WTC11 (cell line): ENCODE data around the gene MORN4. TPM values are rescaled to one million over a fixed set of nuclear protein-coding genes. Genes with fewer than 3 reads are reported as not detected.

Experiments
- ATAC-seq: fragments of 200-7000 bp; cut with Tn5 transposase; 2 replicates; pipeline ENCODE4 v1.10.0; 2021; ENCODE audit warnings: mild to moderate bottlenecking, moderate library complexity
- CTCF ChIA-PET: fragments of 300-600 bp; sonication (Branson Sonifier 250); formaldehyde crosslinking; loops from one replicate; lab custom pipeline; 2021; ENCODE audit warnings: antibody characterized with exemption; lab: Charles Lee
- POLR2A ChIA-PET: fragments of 350-600 bp; sonication (Branson Sonifier 250); formaldehyde crosslinking; loops from one replicate; lab custom pipeline; 2021; ENCODE audit warnings: antibody characterized with exemption; lab: Charles Lee
- DNase-seq: peaks from one replicate; pipeline ENCODE4 v3.0.0; 2021; ENCODE audit warnings: low spot score
- H3K27ac Mint-ChIP-seq: 2 replicates; pipeline ENCODE4 v1.8.0; 2021; ENCODE audit warnings: mixed read lengths
- H3K27me3 Mint-ChIP-seq: 2 replicates; pipeline ENCODE4 v1.8.0; 2021; ENCODE audit warnings: low read depth, mild to moderate bottlenecking, moderate library complexity, mixed read lengths
- H3K36me3 Mint-ChIP-seq: 2 replicates; pipeline ENCODE4 v1.8.0; 2021; ENCODE audit warnings: mixed read lengths
- H3K4me1 Mint-ChIP-seq: 2 replicates; pipeline ENCODE4 v1.8.0; 2022; ENCODE audit warnings: mixed read lengths
- H3K4me3 Mint-ChIP-seq: 2 replicates; pipeline ENCODE4 v1.8.0; 2021; ENCODE audit warnings: mild to moderate bottlenecking, moderate library complexity, mixed read lengths
- H3K9me3 Mint-ChIP-seq: 2 replicates; pipeline ENCODE4 v1.8.0; 2021; ENCODE audit warnings: mixed read lengths
- CDX4 ChIP-seq: fragments of 250-450 bp; sonication (Bioruptor Pico); IDR thresholded peaks from 2 replicates; pipeline ENCODE4 v1.9.0; 2021; ENCODE audit warnings: moderate library complexity, mild to moderate bottlenecking, inconsistent platforms, borderline replicate concordance
- CTCF ChIP-seq: fragments of 200-600 bp; IDR thresholded peaks from 2 replicates; pipeline ENCODE4 v1.8.0; 2022; ENCODE audit warnings: antibody characterized with exemption
- E2F4 ChIP-seq: sonication (generic); formaldehyde crosslinking; IDR thresholded peaks from 2 replicates; pipeline ENCODE4 v1.8.1; 2022; ENCODE audit warnings: low read depth, mild to moderate bottlenecking, moderate library complexity, missing genetic modification reagents, borderline replicate concordance
- EMX1 ChIP-seq: fragments of 250-450 bp; sonication (Bioruptor Pico); IDR thresholded peaks from 2 replicates; pipeline ENCODE4 v1.8.0; 2021; ENCODE audit warnings: mild to moderate bottlenecking
- ERG ChIP-seq: fragments of 250-450 bp; sonication (Bioruptor Pico); IDR thresholded peaks from 2 replicates; pipeline ENCODE4 v1.8.0; 2021; ENCODE audit warnings: mild to moderate bottlenecking
- FOXJ3 ChIP-seq: sonication (generic); formaldehyde crosslinking; IDR thresholded peaks from 2 replicates; pipeline ENCODE4 v1.9.0; 2021; ENCODE audit warnings: missing genetic modification reagents, mild to moderate bottlenecking, borderline replicate concordance
- FOXK1 ChIP-seq: sonication (generic); formaldehyde crosslinking; IDR thresholded peaks from 2 replicates; pipeline ENCODE4 v1.8.0; 2022; ENCODE audit warnings: mild to moderate bottlenecking, moderate library complexity, missing genetic modification reagents
- HMGXB4 ChIP-seq: sonication (generic); formaldehyde crosslinking; IDR thresholded peaks from 2 replicates; pipeline ENCODE4 v1.8.1; 2023; ENCODE audit warnings: mild to moderate bottlenecking, moderate library complexity, missing genetic modification reagents
- MYBL2 ChIP-seq: sonication (generic); formaldehyde crosslinking; IDR thresholded peaks from 2 replicates; pipeline ENCODE4 v1.8.1; 2023; ENCODE audit warnings: mild to moderate bottlenecking, moderate library complexity, missing genetic modification reagents
- NR1H2 ChIP-seq: sonication (generic); formaldehyde crosslinking; IDR thresholded peaks from 2 replicates; pipeline ENCODE4 v1.9.0; 2021; ENCODE audit warnings: mild to moderate bottlenecking, moderate library complexity, missing genetic modification reagents
- NR3C1 ChIP-seq: sonication (generic); formaldehyde crosslinking; conservative IDR thresholded peaks from 2 replicates; pipeline ENCODE4 v1.8.1; 2023; ENCODE audit warnings: low read depth, mild to moderate bottlenecking, missing genetic modification reagents
- RELA ChIP-seq: sonication (generic); formaldehyde crosslinking; IDR thresholded peaks from 2 replicates; pipeline ENCODE4 v1.8.1; 2022; ENCODE audit warnings: missing genetic modification reagents, mild to moderate bottlenecking, borderline replicate concordance
- ZNF121 ChIP-seq: sonication (generic); formaldehyde crosslinking; IDR thresholded peaks from 2 replicates; pipeline ENCODE4 v1.8.0; 2023; ENCODE audit warnings: missing genetic modification reagents
- ZNF317 ChIP-seq: sonication (generic); formaldehyde crosslinking; IDR thresholded peaks from 2 replicates; pipeline ENCODE4 v1.8.1; 2023; ENCODE audit warnings: low read depth, mild to moderate bottlenecking, moderate library complexity, missing genetic modification reagents, borderline replicate concordance
- total RNA-seq: library from RNA; stranded (reverse); gene quantifications from 3 replicates; pipeline ENCODE4 v1.2.3, GENCODE V29; 2021
- TF ChIP-seq, protein P1 (sequence below): sonication (generic); formaldehyde crosslinking; IDR thresholded peaks from 2 replicates; pipeline ENCODE4 v1.8.0; 2023; ENCODE audit warnings: missing genetic modification reagents, mild to moderate bottlenecking, borderline replicate concordance
- TF ChIP-seq, protein P2 (sequence below): sonication (generic); formaldehyde crosslinking; IDR thresholded peaks from 2 replicates; pipeline ENCODE4 v1.8.0; 2022; ENCODE audit warnings: mild to moderate bottlenecking, missing genetic modification reagents
- TF ChIP-seq, protein P3 (sequence below): sonication (generic); formaldehyde crosslinking; IDR thresholded peaks from 2 replicates; pipeline ENCODE4 v1.8.1; 2022; ENCODE audit warnings: low read depth, missing genetic modification reagents, borderline replicate concordance
- TF ChIP-seq, protein P4 (sequence below): sonication (generic); formaldehyde crosslinking; IDR thresholded peaks from 2 replicates; pipeline ENCODE4 v1.8.1; 2023; ENCODE audit warnings: mild to moderate bottlenecking, missing genetic modification reagents

Gene MORN4
- total RNA-seq, 1 experiment from 2014 or later = 21.8 TPM

GRCh38 chr10:97682042-97682441 is 48.7 kb upstream of the MORN4 start (continued):
- TF ChIP-seq, protein P1, sequence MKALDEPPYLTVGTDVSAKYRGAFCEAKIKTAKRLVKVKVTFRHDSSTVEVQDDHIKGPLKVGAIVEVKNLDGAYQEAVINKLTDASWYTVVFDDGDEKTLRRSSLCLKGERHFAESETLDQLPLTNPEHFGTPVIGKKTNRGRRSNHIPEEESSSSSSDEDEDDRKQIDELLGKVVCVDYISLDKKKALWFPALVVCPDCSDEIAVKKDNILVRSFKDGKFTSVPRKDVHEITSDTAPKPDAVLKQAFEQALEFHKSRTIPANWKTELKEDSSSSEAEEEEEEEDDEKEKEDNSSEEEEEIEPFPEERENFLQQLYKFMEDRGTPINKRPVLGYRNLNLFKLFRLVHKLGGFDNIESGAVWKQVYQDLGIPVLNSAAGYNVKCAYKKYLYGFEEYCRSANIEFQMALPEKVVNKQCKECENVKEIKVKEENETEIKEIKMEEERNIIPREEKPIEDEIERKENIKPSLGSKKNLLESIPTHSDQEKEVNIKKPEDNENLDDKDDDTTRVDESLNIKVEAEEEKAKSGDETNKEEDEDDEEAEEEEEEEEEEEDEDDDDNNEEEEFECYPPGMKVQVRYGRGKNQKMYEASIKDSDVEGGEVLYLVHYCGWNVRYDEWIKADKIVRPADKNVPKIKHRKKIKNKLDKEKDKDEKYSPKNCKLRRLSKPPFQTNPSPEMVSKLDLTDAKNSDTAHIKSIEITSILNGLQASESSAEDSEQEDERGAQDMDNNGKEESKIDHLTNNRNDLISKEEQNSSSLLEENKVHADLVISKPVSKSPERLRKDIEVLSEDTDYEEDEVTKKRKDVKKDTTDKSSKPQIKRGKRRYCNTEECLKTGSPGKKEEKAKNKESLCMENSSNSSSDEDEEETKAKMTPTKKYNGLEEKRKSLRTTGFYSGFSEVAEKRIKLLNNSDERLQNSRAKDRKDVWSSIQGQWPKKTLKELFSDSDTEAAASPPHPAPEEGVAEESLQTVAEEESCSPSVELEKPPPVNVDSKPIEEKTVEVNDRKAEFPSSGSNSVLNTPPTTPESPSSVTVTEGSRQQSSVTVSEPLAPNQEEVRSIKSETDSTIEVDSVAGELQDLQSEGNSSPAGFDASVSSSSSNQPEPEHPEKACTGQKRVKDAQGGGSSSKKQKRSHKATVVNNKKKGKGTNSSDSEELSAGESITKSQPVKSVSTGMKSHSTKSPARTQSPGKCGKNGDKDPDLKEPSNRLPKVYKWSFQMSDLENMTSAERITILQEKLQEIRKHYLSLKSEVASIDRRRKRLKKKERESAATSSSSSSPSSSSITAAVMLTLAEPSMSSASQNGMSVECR (CRISPR knock-in tag) = no peak
- TF ChIP-seq RELA (CRISPR knock-in tag) = no peak
- TF ChIP-seq MYBL2 (CRISPR knock-in tag) = no peak
- TF ChIP-seq NR3C1 = no peak
- TF ChIP-seq, protein P2, sequence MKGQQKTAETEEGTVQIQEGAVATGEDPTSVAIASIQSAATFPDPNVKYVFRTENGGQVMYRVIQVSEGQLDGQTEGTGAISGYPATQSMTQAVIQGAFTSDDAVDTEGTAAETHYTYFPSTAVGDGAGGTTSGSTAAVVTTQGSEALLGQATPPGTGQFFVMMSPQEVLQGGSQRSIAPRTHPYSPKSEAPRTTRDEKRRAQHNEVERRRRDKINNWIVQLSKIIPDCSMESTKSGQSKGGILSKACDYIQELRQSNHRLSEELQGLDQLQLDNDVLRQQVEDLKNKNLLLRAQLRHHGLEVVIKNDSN (CRISPR knock-in tag) = no peak
- TF ChIP-seq, protein P3, sequence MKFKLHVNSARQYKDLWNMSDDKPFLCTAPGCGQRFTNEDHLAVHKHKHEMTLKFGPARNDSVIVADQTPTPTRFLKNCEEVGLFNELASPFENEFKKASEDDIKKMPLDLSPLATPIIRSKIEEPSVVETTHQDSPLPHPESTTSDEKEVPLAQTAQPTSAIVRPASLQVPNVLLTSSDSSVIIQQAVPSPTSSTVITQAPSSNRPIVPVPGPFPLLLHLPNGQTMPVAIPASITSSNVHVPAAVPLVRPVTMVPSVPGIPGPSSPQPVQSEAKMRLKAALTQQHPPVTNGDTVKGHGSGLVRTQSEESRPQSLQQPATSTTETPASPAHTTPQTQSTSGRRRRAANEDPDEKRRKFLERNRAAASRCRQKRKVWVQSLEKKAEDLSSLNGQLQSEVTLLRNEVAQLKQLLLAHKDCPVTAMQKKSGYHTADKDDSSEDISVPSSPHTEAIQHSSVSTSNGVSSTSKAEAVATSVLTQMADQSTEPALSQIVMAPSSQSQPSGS = no peak
- no peak for TF ChIP-seq CTCF

GRCh38 chr10:97679594-97679993 is 46.3 kb upstream of the MORN4 start:
- Mint-ChIP-seq H3K9me3 (no peaks in the 10 kb centered on the region), H3K27ac (no peak overlapping the region), H3K27me3 (no peaks in the 10 kb centered on the region), H3K4me3 (no peak overlapping the region), H3K36me3 (peaks cover 5% of the 10 kb centered on the region), H3K4me1 (peaks cover 12% of the 10 kb centered on the region; the same call in 1 of the 2 replicates)
- CTCF ChIA-PET = interaction anchor here (1.3 to 4.6 kb wide), 3 partner anchors 8 to 22 kb away, joined by 3 to 61 read pairs (median 3); partner anchors contain the start of gene AVPI1
- no peak for DNase-seq
- POLR2A ChIA-PET = no interaction called here
- no peak for ATAC-seq
- TF ChIP-seq HMGXB4 (CRISPR knock-in tag) = no peak
- no peak for TF ChIP-seq ERG
- TF ChIP-seq ZNF121 (CRISPR knock-in tag) = no peak
- no peak for TF ChIP-seq FOXJ3 (CRISPR knock-in tag)
- TF ChIP-seq, protein P4, sequence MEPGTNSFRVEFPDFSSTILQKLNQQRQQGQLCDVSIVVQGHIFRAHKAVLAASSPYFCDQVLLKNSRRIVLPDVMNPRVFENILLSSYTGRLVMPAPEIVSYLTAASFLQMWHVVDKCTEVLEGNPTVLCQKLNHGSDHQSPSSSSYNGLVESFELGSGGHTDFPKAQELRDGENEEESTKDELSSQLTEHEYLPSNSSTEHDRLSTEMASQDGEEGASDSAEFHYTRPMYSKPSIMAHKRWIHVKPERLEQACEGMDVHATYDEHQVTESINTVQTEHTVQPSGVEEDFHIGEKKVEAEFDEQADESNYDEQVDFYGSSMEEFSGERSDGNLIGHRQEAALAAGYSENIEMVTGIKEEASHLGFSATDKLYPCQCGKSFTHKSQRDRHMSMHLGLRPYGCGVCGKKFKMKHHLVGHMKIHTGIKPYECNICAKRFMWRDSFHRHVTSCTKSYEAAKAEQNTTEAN (CRISPR knock-in tag) = no peak
- TF ChIP-seq NR1H2 (CRISPR knock-in tag) = no peak
- TF ChIP-seq EMX1 (CRISPR knock-in tag) = no peak
- no peak for TF ChIP-seq CDX4
- no peak for TF ChIP-seq FOXK1
- no peak for TF ChIP-seq E2F4 (CRISPR knock-in tag)
- no peak for TF ChIP-seq ZNF317 (CRISPR knock-in tag)
